SK-N-SH treated with all-trans-retinoic acid at 6 μM for 48 hours (cell line): Measurements from ENCODE around the gene LPIN1.

Experiments
- ATAC-seq: fragments of 200-7000 bp; cut with Tn5 transposase; 3 replicates; pipeline ENCODE4 v1.9.1; 2020; ENCODE audit warnings: mild to moderate bottlenecking, moderate library complexity
- ARNTL ChIP-seq: fragments of 450-650 bp; formaldehyde crosslinking; IDR thresholded peaks from 2 replicates; pipeline ENCODE4 v1.5.0; 2020; ENCODE audit warnings: low read depth, mild to moderate bottlenecking, moderate library complexity, borderline replicate concordance
- BACH2 ChIP-seq: fragments of 250-450 bp; sonication (Bioruptor Pico); IDR thresholded peaks from 2 replicates; pipeline ENCODE4 v1.9.0; 2021; ENCODE audit warnings: mild to moderate bottlenecking, borderline replicate concordance
- CSDC2 ChIP-seq: fragments of 250-450 bp; sonication (Bioruptor Pico); IDR thresholded peaks from 2 replicates; pipeline ENCODE4 v1.5.0; 2020; ENCODE audit warnings: mild to moderate bottlenecking, moderate library complexity
- CSRNP3 ChIP-seq: fragments of 250-450 bp; sonication (Bioruptor Pico); IDR thresholded peaks from 2 replicates; pipeline ENCODE4 v1.5.1; 2021; ENCODE audit warnings: mild to moderate bottlenecking, moderate library complexity
- ESRRG ChIP-seq: fragments of 250-450 bp; sonication (Bioruptor Pico); IDR thresholded peaks from 2 replicates; pipeline ENCODE4 v1.6.1; 2021; ENCODE audit warnings: mild to moderate bottlenecking
- ISL1 ChIP-seq: fragments of 250-450 bp; sonication (Bioruptor Pico); IDR thresholded peaks from 2 replicates; pipeline ENCODE4 v2.1.2; 2022; ENCODE audit warnings: mild to moderate bottlenecking, moderate library complexity
- OSR1 ChIP-seq: fragments of 250-450 bp; sonication (Bioruptor Pico); IDR thresholded peaks from 2 replicates; pipeline ENCODE4 v1.8.0; 2022; ENCODE audit warnings: moderate library complexity, mild to moderate bottlenecking, inconsistent platforms
- POU6F1 ChIP-seq: fragments of 250-450 bp; sonication (Bioruptor Pico); IDR thresholded peaks from 2 replicates; pipeline ENCODE4 v1.8.0; 2021; ENCODE audit warnings: low read depth, mild to moderate bottlenecking, moderate library complexity, borderline replicate concordance
- PPARA ChIP-seq: fragments of 250-450 bp; sonication (Bioruptor Pico); IDR thresholded peaks from 2 replicates; pipeline ENCODE4 v1.5.0; 2020; ENCODE audit warnings: mild to moderate bottlenecking, borderline replicate concordance
- RARB ChIP-seq: fragments of 250-450 bp; sonication (Bioruptor Pico); IDR thresholded peaks from 2 replicates; pipeline ENCODE4 v1.8.0; 2021; ENCODE audit warnings: mild to moderate bottlenecking, moderate library complexity
- SNAI2 ChIP-seq: fragments of 250-450 bp; sonication (Bioruptor Pico); IDR thresholded peaks from 2 replicates; pipeline ENCODE4 v1.5.0; 2020; ENCODE audit warnings: mild to moderate bottlenecking, moderate library complexity
- TCF4 ChIP-seq: fragments of 250-450 bp; sonication (Bioruptor Pico); IDR thresholded peaks from 2 replicates; pipeline ENCODE4 v1.8.0; 2021; ENCODE audit warnings: mild to moderate bottlenecking, moderate library complexity, borderline replicate concordance
- TOX ChIP-seq: fragments of 250-450 bp; sonication (Bioruptor Pico); IDR thresholded peaks from 2 replicates; pipeline ENCODE4 v1.8.0; 2021; ENCODE audit warnings: mild to moderate bottlenecking, moderate library complexity, borderline replicate concordance
- ZC3H10 ChIP-seq: fragments of 250-450 bp; sonication (Bioruptor Pico); IDR thresholded peaks from 2 replicates; pipeline ENCODE4 v1.5.1; 2021; ENCODE audit warnings: mild to moderate bottlenecking, moderate library complexity
- ZFP3 ChIP-seq: fragments of 250-450 bp; sonication (Bioruptor Pico); IDR thresholded peaks from 2 replicates; pipeline ENCODE4 v1.5.0; 2020; ENCODE audit warnings: mild to moderate bottlenecking, moderate library complexity
- ZFP30 ChIP-seq: fragments of 450-650 bp; formaldehyde crosslinking; IDR thresholded peaks from 2 replicates; pipeline ENCODE4 v1.5.0; 2022; ENCODE audit warnings: mild to moderate bottlenecking, moderate library complexity
- ZNF565 ChIP-seq: fragments of 450-650 bp; formaldehyde crosslinking; conservative IDR thresholded peaks from 2 replicates; pipeline ENCODE4 v1.5.0; 2020; ENCODE audit warnings: low read depth, mild to moderate bottlenecking, moderate library complexity
- ZNF70 ChIP-seq: fragments of 450-650 bp; formaldehyde crosslinking; IDR thresholded peaks from 2 replicates; pipeline ENCODE4 v1.5.0; 2020; ENCODE audit warnings: mild to moderate bottlenecking, moderate library complexity
- ZNF8 ChIP-seq: fragments of 450-650 bp; formaldehyde crosslinking; IDR thresholded peaks from 2 replicates; pipeline ENCODE4 v1.5.0; 2020; ENCODE audit warnings: mild to moderate bottlenecking, moderate library complexity
- TF ChIP-seq, protein P1 (sequence below): fragments of 250-450 bp; sonication (Bioruptor Pico); IDR thresholded peaks from 2 replicates; pipeline ENCODE4 v1.5.1; 2020; ENCODE audit warnings: low read depth, mild to moderate bottlenecking, moderate library complexity
- TF ChIP-seq, protein P2 (sequence below): fragments of 250-450 bp; sonication (Bioruptor Pico); IDR thresholded peaks from 2 replicates; pipeline ENCODE4 v1.5.0; 2020; ENCODE audit warnings: mild to moderate bottlenecking, moderate library complexity
- TF ChIP-seq, protein P3 (sequence below): fragments of 250-450 bp; sonication (Bioruptor Pico); IDR thresholded peaks from 2 replicates; pipeline ENCODE4 v1.8.0; 2020; ENCODE audit warnings: mild to moderate bottlenecking, moderate library complexity, borderline replicate concordance

The LPIN1 gene

DNA sequence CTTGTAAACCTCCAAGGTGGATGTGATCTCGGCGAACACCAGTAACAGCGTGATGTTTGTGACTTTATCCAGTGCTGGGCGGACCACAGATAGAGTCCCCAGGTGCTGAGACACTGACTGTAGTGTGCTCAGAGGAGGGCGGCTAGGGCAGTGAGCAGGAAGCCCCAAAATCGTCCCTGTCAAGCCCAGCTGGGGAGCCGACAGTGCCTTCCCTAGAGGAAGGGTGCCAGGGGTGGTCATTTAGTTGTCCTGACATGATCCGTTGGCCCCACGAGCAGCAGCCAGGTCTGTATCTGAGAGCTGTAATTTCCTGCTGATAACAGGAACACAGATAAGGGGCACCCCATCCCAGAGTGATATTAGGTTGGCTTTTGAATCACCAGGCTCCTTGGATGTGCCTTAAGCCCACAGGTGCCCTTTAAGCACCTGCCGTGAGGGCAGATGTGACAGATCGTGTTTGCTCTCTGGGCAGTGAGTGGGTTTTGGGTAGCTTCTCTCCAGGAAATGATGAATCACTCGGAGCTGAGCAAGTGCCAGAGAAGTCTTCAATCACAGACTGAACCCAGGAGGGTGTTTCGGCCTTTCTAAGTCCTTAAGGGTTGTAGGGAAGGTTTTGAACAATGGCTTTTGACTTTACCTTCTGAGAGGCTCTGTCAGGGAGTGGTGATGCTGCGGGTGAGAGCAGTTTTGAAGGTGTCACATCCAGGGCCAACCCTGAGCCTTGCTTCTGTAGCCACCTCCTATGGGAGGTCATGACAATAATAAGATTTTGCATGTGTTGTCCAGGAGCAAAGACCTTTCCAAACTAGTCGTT is 7.7 kb downstream of the LPIN1 start:
- ATAC-seq: peak; percentile 88
- TF ChIP-seq BACH2 (CRISPR knock-in tag) (no peak), SNAI2 (peak; percentile 68; the same call in 1 of the 2 replicates)

DNA sequence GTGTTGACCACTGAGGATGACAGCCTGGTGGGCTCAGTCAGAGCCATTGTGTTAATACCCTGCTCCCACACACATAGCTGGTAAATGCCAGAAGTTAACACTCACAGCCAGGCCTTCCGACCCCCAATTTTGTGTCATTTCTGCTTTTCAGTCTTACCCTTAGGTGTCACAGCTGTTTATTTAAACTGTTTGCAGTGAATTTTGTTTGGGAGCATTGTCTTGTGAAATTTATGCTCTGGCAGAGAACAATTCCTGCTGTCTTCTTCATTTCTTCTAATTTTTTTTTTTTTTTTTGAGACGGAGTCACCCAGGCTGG is 8.2 kb downstream of the LPIN1 start:
- no peak for TF ChIP-seq BACH2 (CRISPR knock-in tag)
- TF ChIP-seq CSRNP3 (CRISPR knock-in tag): no peak
- TF ChIP-seq TOX (CRISPR knock-in tag): no peak
- TF ChIP-seq POU6F1: no peak
- TF ChIP-seq ZFP30 (CRISPR knock-in tag): no peak
- no peak for TF ChIP-seq ESRRG (CRISPR knock-in tag)
- no peak for TF ChIP-seq CSDC2 (CRISPR knock-in tag)
- TF ChIP-seq, protein P1, sequence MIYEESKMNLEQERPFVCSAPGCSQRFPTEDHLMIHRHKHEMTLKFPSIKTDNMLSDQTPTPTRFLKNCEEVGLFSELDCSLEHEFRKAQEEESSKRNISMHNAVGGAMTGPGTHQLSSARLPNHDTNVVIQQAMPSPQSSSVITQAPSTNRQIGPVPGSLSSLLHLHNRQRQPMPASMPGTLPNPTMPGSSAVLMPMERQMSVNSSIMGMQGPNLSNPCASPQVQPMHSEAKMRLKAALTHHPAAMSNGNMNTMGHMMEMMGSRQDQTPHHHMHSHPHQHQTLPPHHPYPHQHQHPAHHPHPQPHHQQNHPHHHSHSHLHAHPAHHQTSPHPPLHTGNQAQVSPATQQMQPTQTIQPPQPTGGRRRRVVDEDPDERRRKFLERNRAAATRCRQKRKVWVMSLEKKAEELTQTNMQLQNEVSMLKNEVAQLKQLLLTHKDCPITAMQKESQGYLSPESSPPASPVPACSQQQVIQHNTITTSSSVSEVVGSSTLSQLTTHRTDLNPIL: no peak
- no peak for TF ChIP-seq PPARA
- TF ChIP-seq, protein P2, sequence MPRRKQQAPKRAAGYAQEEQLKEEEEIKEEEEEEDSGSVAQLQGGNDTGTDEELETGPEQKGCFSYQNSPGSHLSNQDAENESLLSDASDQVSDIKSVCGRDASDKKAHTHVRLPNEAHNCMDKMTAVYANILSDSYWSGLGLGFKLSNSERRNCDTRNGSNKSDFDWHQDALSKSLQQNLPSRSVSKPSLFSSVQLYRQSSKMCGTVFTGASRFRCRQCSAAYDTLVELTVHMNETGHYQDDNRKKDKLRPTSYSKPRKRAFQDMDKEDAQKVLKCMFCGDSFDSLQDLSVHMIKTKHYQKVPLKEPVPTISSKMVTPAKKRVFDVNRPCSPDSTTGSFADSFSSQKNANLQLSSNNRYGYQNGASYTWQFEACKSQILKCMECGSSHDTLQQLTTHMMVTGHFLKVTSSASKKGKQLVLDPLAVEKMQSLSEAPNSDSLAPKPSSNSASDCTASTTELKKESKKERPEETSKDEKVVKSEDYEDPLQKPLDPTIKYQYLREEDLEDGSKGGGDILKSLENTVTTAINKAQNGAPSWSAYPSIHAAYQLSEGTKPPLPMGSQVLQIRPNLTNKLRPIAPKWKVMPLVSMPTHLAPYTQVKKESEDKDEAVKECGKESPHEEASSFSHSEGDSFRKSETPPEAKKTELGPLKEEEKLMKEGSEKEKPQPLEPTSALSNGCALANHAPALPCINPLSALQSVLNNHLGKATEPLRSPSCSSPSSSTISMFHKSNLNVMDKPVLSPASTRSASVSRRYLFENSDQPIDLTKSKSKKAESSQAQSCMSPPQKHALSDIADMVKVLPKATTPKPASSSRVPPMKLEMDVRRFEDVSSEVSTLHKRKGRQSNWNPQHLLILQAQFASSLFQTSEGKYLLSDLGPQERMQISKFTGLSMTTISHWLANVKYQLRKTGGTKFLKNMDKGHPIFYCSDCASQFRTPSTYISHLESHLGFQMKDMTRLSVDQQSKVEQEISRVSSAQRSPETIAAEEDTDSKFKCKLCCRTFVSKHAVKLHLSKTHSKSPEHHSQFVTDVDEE (CRISPR knock-in tag): no peak
- TF ChIP-seq ZNF70 (CRISPR knock-in tag): no peak
- no peak for TF ChIP-seq TCF4
- no peak for TF ChIP-seq ZNF565 (CRISPR knock-in tag)
- no peak for TF ChIP-seq ISL1 (CRISPR knock-in tag)
- no peak for TF ChIP-seq ZC3H10 (CRISPR knock-in tag)
- TF ChIP-seq OSR1 (CRISPR knock-in tag): no peak
- no peak for TF ChIP-seq RARB
- no peak for ATAC-seq

GRCh38 chr2:11757101-11757500 is 10.7 kb downstream of the LPIN1 start:
- TF ChIP-seq OSR1 (CRISPR knock-in tag) (no peak), TCF4 (no peak), ZFP3 (CRISPR knock-in tag) (no peak), PPARA (no peak), SNAI2 (no peak), ISL1 (CRISPR knock-in tag) (no peak), ZC3H10 (CRISPR knock-in tag) (no peak), CSDC2 (CRISPR knock-in tag) (no peak), ARNTL (CRISPR knock-in tag) (no peak), CSRNP3 (CRISPR knock-in tag) (no peak), TOX (CRISPR knock-in tag) (no peak), ZNF565 (CRISPR knock-in tag) (no peak), ZNF70 (CRISPR knock-in tag) (no peak), ZNF8 (CRISPR knock-in tag) (no peak)
- TF ChIP-seq, protein P2 (CRISPR knock-in tag): no peak
- TF ChIP-seq, protein P1: no peak
- TF ChIP-seq, protein P3, sequence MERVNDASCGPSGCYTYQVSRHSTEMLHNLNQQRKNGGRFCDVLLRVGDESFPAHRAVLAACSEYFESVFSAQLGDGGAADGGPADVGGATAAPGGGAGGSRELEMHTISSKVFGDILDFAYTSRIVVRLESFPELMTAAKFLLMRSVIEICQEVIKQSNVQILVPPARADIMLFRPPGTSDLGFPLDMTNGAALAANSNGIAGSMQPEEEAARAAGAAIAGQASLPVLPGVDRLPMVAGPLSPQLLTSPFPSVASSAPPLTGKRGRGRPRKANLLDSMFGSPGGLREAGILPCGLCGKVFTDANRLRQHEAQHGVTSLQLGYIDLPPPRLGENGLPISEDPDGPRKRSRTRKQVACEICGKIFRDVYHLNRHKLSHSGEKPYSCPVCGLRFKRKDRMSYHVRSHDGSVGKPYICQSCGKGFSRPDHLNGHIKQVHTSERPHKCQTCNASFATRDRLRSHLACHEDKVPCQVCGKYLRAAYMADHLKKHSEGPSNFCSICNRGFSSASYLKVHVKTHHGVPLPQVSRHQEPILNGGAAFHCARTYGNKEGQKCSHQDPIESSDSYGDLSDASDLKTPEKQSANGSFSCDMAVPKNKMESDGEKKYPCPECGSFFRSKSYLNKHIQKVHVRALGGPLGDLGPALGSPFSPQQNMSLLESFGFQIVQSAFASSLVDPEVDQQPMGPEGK (CRISPR knock-in tag): no peak
- ATAC-seq: no peak
